Stimulated activated CD8-positive, alpha-beta memory T cell treated with anti-CD3 and anti-CD28 coated beads, Interleukin-7, amount 100 ng/mL, for 1 hour (primary cell): ENCODE results near the gene PHF2.

ENCODE experiments used
- DNase-seq, 2 donors: peaks; one replicate each; pipeline ENCODE4 v3.0.0-alpha.2; 2020; ENCODE audit warnings: low read depth in 2 of 2

The PHF2 gene

DNA sequence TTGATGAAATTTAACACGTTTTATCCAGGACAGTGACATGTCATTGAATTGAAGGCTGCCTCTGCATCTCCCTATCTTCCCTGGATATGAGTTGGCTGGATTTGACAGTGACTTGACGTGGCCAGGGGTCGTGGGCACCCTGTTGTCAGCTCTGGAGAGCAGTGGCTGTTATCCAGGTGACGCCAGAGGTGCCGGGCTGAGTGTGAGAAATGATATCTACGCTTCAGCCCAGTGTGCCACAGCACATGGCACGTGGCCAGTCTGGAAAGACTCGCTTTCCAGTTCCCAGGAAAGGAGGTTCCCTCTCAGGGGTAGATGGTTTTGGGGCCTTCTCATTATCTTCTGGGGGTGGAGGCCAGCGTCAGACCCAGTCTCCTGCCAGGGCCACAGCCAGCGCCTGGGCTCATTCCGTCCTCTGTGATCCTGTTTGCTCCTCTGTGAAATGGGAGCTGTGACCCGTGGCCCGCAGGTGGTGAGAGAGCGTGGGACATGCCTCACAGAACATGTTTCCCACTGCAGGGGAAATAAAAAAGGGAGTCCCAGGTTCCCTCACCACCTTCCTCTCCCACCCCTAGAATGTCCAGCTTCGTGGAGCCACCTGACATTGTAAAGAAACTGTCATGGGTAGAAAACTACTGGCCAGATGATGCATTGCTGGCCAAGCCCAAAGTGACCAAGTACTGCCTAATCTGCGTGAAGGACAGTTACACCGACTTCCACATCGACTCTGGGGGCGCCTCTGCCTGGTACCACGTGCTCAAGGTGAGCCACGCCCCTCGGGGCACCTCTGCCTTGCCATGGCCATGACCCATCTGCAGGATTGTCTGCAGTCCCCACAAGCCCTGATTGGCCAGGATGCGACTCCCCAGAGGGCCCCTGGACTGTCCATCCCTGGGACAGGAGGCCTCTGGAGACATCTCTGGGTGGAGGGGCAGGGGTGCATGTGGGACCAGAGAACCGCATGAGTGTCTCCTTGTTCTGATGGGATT is 76.5 kb downstream of the PHF2 start:
- no peak for DNase-seq

DNA sequence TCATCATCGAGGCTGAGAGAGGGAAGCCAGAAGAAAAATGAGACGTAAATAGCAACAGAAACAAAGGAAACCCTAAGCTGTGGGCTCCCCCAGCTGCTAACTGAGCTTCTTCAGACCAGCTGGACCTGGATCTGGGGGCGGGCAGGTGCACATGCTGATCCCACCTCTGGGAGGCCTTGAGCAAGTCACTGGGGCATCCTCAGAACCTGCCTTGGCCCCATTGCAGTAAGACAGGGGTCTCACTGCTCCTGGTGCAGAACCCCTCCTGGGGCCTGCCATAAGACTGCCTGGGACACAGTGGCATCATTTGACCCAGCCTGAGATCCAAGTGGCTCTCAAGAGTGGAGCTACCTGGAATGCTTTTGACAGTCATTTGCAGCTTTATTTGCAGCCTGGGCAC is 77.4 kb downstream of the PHF2 start:
- DNase-seq: no peak

DNA sequence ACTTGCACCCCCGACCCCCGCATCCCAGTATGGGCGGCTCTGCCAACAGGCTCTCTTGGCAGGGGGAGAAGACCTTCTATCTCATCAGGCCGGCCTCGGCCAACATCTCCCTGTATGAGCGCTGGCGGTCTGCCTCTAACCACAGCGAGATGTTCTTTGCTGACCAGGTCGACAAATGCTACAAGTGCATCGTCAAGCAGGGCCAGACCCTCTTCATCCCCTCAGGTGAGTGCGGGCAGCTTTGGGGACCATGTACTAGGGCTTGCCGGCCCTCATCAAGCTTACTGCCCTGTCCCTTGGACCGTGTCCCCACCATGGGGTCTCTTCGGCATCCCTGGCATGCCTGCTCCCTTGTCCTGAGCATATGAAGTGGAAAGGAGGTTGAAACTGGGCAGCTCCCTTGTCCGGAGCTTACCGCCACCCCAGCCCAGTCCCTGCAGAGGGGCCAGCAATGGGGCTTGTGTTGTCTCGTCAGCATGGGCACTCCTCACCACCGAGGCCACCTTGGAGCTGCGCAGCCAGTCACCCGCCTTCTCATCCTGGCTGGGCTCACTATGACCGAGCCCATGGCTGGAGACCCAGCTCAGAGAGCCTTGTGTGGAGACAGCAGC is 78.1 kb downstream of the PHF2 start:
- DNase-seq: no peak

DNA sequence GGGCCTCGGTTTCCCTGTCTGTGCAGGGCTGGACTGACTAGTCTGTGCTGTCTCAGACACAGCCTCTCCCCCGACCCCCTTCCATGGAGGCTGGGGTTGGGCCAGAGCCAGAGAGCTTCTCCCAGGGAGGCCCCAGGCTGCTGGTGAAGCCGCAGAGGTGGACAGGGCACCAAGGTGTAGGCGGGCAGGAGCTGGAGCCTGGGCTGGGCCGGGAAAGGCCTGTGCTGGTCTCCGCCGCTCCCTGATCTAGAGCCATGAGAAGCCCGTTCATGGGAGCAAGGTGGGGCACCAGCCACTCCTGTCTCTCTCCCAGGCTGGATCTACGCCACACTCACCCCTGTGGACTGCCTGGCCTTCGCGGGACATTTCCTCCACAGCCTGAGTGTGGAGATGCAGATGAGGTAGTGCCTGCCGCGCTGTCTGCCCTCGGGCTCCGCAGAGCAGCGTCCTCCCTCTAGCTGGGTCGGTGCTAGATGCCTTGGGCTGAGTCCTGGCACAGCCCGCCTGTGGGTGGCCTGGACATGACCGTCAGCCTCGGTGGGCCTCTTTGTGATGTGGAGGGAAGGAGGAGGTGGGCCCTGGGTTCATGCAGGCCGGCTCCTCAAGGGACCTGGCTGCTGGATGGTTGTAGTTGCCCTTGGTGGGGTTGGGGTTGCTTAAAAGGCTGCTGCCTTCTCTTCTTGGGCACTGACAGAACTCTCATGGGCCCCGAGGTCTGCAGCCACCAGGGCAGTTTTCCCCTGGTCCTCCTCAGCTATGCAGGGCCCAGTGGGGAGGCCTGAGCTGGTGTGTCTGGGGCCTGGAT is 79.4 kb downstream of the PHF2 start:
- no peak for DNase-seq

DNA sequence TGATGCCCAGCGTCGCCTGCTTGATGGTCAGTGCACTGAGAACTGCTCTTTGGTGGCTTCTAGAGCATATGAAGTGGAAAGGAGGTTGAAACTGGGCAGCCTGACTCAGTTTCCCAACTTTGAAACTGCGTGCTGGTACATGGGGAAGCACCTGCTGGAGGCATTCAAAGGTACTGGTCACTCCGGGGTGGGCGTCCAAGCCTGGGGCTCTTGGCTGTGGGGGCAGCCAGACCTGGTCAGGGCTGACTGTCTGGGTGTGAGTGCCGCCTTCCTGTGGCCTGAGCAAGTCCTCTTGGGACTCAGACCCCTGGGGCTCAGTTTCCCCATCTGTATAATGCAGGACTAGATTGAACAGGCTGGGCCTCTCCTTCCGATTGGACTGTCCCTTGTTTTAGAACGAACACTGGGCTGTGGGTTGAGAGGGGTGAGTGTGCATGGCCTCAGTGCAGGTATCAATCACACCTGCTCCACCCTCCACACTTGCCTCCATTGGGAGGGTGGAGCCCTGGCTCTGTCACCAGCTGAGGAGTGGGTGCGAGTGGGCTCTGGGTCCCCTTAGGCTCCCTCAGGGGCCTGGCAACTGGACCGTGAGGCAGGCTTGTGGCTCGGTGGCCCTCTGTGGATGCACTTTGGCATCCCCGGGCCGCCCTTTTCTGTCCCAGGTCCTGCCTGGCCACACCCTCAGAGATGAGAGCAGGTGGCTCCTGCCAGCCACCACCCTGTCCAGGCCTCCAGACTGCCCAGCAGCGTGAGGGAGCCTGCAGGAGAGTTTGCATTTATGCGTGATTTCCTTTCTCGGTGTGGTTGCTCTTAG is 80.2 kb downstream of the PHF2 start:
- no peak for DNase-seq

GRCh38 chr9:93657331-93658111 is 81.1 kb downstream of the PHF2 start:
- no peak for DNase-seq

DNA sequence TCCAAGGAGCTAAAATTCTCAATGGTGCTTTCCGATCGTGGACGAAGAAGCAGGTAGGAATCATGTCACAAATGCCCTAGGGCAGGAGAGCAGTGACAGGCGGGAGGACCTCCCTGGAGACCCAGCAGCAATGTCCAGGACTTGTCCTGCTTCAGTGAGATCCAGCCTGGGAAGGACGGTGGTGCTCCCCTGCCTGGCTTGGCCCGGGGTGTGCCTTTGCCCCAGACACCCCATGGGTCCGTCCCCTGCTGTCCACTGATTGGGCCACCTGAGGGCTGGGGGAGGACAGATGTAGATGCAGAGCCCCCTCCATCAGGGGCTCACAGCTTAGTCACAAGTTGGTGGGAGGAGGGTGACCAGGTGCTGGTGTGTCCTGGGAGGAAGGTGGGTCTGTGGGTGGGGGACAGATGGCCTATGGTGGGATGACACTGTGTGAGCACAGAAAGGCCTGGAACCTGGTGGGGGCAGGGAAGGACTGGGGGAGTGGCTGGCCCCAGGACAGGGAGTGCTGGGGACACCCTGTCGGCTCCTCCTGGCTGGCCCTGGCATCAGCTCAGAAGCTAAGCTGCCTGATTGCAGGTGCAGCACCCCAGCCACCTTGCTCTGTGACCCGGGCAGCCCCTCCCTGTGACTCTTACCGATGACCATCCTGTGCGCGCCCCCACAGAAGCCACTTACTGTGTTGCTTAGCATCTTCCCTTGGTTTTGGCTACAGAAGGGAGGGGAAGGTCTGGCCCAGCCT is 82.0 kb downstream of the PHF2 start:
- no peak for DNase-seq

DNA sequence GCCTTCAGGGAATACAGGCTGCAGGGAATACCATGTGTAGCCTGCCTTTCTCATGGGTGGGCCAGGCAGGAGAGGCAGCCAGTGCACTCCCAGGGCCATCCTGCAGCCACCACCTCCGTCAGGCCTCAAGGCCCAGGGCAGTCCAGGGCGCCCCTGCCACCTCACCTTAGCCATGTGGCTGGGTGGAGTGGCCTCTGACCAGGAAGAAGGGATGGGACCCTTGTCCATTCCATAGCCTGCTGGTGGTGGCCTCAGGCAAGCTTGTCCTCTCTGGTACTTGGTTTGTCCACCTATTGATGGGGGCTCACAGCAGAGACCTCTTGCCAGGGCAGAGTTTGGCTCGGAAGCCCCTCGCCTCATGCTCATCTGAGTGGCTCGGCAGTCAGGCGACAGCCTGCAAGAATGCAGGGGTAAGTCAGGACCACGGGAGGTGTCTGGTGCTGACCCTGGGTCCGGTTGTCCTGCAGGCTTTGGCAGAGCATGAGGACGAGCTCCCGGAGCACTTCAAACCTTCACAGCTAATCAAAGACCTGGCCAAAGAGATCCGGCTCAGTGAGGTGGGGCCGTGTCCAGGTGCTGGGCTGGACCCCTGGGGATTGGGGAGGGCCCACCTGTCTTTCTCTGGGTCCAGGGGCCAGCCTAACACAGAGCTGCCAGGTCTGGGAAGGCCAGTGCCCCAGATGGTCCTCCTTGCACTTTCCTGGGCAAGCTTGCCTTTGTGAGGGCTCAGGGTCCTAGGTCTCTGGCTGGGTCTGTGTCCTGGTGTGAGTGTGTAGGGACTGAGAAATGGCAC is 82.9 kb downstream of the PHF2 start:
- DNase-seq: no peak

- no peak for DNase-seq
Observed at GRCh38 chr9:93659837-93660177, 83.4 kb downstream of the PHF2 start.

DNA sequence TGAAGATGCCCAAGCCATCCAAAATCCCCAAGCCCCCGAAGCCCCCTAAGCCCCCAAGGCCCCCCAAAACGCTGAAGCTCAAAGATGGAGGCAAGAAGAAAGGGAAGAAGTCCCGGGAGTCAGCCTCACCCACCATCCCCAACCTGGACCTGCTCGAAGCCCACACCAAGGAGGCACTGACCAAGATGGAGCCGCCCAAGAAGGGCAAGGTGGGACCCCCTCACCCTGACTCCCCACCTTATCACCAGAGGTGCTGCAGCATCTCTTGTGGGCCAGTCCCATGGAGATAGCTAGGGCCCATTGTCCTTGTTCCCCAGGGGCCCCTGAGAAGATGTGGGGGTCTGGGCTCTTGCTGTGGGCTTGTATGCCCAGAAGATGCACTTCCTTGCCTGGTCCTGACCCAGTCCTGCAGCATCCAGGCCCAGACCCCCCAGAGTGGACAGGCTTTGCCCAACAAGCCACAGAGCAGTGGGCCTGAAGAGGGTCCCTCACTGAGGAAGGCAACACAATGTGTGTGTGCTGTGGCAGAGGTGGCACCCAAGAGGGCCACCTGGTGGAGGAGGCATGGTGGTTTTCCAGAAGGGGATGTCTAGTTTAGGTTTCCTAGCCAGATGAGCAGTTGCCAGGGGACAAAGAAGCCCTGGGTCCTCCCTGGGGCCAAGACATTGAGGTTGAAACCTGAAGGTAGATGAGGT is 84.1 kb downstream of the PHF2 start:
- DNase-seq: no peak

- no peak for DNase-seq
Observed at GRCh38 chr9:93661591-93661990, 85.2 kb downstream of the PHF2 start.

GRCh38 chr9:93662016-93662638 is 85.7 kb downstream of the PHF2 start:
- DNase-seq: no peak

DNA sequence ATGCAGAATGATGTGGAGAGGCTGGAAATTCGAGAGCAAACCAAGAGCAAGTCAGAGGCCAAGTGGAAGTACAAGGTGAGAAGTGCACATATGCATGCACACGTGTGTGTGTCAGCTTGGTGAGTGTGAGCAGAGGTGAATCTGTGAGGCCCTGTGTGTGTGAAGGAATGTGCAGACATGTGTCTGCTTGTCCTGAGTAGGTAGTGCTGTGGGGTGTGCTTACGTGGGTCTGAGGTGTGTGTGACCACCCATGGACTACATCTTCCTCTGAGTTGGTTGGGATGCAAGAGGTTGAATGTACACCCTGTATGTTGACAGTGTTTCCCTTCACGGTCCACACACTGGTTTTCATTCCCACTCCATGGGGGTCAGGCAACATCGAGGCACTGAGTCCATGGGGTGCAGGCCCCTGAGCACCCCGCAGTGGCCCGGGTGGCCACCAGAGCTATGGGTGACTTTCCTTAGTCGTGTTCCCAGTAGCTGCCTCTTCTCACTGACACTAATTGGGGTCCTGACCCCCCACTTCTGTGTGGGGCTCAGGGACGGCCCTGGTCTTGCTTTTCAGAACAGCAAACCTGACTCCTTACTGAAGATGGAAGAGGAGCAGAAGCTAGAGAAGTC is 86.7 kb downstream of the PHF2 start:
- DNase-seq: no peak

DNA sequence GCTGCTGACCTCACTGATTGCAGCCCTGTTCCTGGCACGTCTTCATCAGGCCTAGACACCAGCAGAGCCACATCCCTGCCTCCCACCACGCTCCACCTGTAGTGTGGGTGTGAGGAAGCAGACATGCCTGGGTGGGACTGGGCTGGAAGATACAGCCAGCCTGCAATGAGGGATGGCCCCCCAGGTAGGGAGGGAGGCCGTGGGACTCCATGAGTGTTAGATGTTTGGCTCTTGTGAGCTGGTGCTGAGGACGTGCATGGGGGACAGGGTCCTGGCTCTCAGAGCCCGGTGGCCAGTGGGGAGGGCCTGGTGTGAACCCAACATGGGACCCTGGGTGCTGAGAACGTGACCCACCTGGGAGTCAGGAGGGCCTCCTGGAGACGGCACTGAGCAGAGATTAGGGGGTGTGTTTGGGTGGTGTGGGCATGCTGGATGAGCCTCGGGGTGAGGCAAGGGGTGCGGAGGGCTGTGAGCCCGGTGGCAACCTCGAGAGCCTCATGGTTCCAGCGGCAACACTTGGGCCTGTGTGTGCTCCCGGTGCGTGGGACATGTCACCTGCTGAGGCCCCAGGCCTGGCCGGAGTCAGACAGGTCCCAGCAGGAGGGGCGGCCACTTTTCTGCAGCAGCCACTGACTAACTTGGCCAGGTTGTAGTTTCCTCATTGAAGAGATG is 87.6 kb downstream of the PHF2 start:
- DNase-seq: no peak

GRCh38 chr9:93664549-93665120 is 88.3 kb downstream of the PHF2 start:
- DNase-seq: no peak

DNA sequence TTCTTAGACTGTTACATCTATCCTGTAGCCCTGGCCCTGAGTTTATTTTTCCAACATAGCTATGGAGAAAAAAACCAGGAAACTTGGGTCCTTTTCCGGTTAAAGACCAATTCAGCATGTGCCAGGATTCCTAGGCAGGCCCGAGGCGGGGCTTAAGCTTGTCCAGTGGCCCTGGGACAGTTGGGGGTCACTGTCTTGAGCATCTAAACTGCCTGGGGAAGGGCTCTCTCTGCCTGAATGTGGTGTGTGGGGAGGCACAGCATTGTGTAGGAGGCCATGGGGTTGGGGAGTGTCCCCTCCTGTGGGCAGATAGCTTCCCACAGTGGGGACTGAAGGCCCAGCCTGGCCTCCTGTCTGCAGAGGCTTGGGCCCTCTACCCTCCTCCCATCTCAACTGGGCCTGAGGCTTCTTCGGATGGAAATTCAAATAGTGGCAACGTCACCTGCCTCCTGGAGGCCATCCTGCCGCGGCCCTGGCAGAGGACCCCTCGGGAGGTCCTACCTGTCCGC is 88.8 kb downstream of the PHF2 start:
- DNase-seq: no peak
